GF-D8 (cell line): ENCODE results near the gene SHMT1.

Experiments used
- DNase-seq: peaks from one replicate; lab custom pipeline; 2025; lab: John Stamatoyannopoulos, UW

The SHMT1 gene

GRCh38 chr17:18285296-18285695 is 78.1 kb downstream of the SHMT1 start:
- no peak for DNase-seq

GRCh38 chr17:18281788-18282187 is 81.6 kb downstream of the SHMT1 start:
- DNase-seq, result no peak

GRCh38 chr17:18280766-18281371 is 82.5 kb downstream of the SHMT1 start:
- DNase-seq, result no peak

- DNase-seq, result no peak
Observed at GRCh38 chr17:18280249-18280648, 83.1 kb downstream of the SHMT1 start.

GRCh38 chr17:18278867-18279266 is 84.5 kb downstream of the SHMT1 start:
- DNase-seq, result no peak
